Anterior cingulate cortex (tissue), 58 donors: ENCODE results near the gene CYP1A1.

Experiments
- DNase-seq, 58 donors: peaks; one replicate each; lab custom pipeline; 2025; lab: John Stamatoyannopoulos, UW

CYP1A1 gene

GRCh38 chr15:74725225-74725774 is at the start of gene CYP1A1:
Gene CYP1A1 (minus strand): TSS chr15:74725528. CDS start chr15:74723097, 2,431 bp downstream.
- DNase-seq, result peak in 6 of 58 donors; percentile 1 to 59 (median 9)

- DNase-seq, result peak in 8 of 58 donors; percentile 24 to 57 (median 31)
Observed at GRCh38 chr15:74773731-74774252, 48.5 kb upstream of the CYP1A1 start.

GRCh38 chr15:74773329-74773728 is 48.0 kb upstream of the CYP1A1 start:
- no peak for DNase-seq

- DNase-seq, result no peak
Observed at GRCh38 chr15:74770211-74770903, 45.0 kb upstream of the CYP1A1 start.

- no peak for DNase-seq
Observed at GRCh38 chr15:74769463-74770025, 44.2 kb upstream of the CYP1A1 start.

- DNase-seq, result peak in 47 of 58 donors; percentile 6 to 70 (median 39)
Observed at GRCh38 chr15:74768771-74769342, 43.5 kb upstream of the CYP1A1 start.

GRCh38 chr15:74768099-74768770 is 42.9 kb upstream of the CYP1A1 start:
- no peak for DNase-seq

GRCh38 chr15:74767167-74768098 is 42.1 kb upstream of the CYP1A1 start:
- DNase-seq, result no peak

- DNase-seq, result no peak
Observed at GRCh38 chr15:74763416-74763815, 38.1 kb upstream of the CYP1A1 start.

- no peak for DNase-seq
Observed at GRCh38 chr15:74762791-74763150, 37.4 kb upstream of the CYP1A1 start.

- DNase-seq, result no peak
Observed at GRCh38 chr15:74758736-74759135, 33.4 kb upstream of the CYP1A1 start.

GRCh38 chr15:74754593-74755215 is 29.4 kb upstream of the CYP1A1 start:
- DNase-seq, result no peak

GRCh38 chr15:74752531-74752930 is 27.2 kb upstream of the CYP1A1 start:
- DNase-seq, result no peak

GRCh38 chr15:74752011-74752410 is 26.7 kb upstream of the CYP1A1 start:
- no peak for DNase-seq

- DNase-seq, result no peak
Observed at GRCh38 chr15:74750751-74751150, 25.4 kb upstream of the CYP1A1 start.

- DNase-seq, result no peak
Observed at GRCh38 chr15:74749832-74750231, 24.5 kb upstream of the CYP1A1 start.

- DNase-seq, result no peak
Observed at GRCh38 chr15:74748322-74748946, 23.1 kb upstream of the CYP1A1 start, which contains the start of gene CYP1A2. Gene CYP1A2 (plus strand): TSS chr15:74748845. CDS start chr15:74749739, 894 bp downstream.

GRCh38 chr15:74746389-74746788 is 21.1 kb upstream of the CYP1A1 start:
- DNase-seq, result no peak

GRCh38 chr15:74742422-74742821 is 17.1 kb upstream of the CYP1A1 start:
- no peak for DNase-seq
